Vagina (tissue), 2 donors: ENCODE results near the gene JUP. TPM values are rescaled to one million over a fixed set of nuclear protein-coding genes. Genes with fewer than 3 reads are reported as not detected.

Source experiments
- DNase-seq, 2 donors: peaks; one replicate each; pipeline ENCODE4 v3.0.0-alpha.2; 2017; ENCODE audit errors: extremely low spot score in 2 of 2
- H3K27ac ChIP-seq: fragments of 200-600 bp; sonication (generic); one replicate; pipeline ENCODE4 v1.5.1; 2019
- H3K27me3 ChIP-seq: fragments of 200-600 bp; sonication (generic); one replicate; pipeline ENCODE4 v1.5.1; 2019
- H3K36me3 ChIP-seq, 2 donors: fragments of 200-600 bp; sonication (generic); one replicate each; pipeline ENCODE4 v1.5.1; 2017 to 2019
- H3K4me1 ChIP-seq: fragments of 200-600 bp; sonication (generic); one replicate; pipeline ENCODE4 v1.5.1; 2019
- H3K4me3 ChIP-seq, 2 donors: fragments of 200-600 bp; sonication (generic); 1 replicate in 1 of 2; 2 replicates in 1 of 2; pipeline ENCODE4 v1.5.1; 2016 to 2019
- H3K9me3 ChIP-seq: fragments of 200-600 bp; sonication (generic); one replicate; pipeline ENCODE4 v1.5.1; 2019
- POLR2A ChIP-seq, 2 donors: fragments of 450-650 bp; IDR thresholded peaks; one replicate each; pipeline ENCODE4 v1.6.1; 2017; ENCODE audit warnings: antibody characterized with exemption in 2 of 2, mild to moderate bottlenecking in 2 of 2, moderate library complexity in 2 of 2
- POLR2AphosphoS5 ChIP-seq, 2 donors: sonication (generic); formaldehyde crosslinking; IDR thresholded peaks; one replicate each; pipeline ENCODE4 v1.9.0; 2017; ENCODE audit warnings: antibody characterized with exemption in 2 of 2, mild to moderate bottlenecking in 2 of 2, low read depth in 1 of 2; ENCODE audit not compliant: insufficient read depth in 1 of 2
- intact Hi-C: fragments of 100-400 bp; cut with DNase I; formaldehyde crosslinking; loops from one replicate; pipeline ENCODE4 v1.15.1; 2023
- total RNA-seq: library from RNA; depleted of rRNA; stranded (reverse); fragments of >200 nt; gene quantifications from one replicate; pipeline ENCODE4 v1.2.3, GENCODE V29; 2016
- TF ChIP-seq, protein P1 (sequence below), 3 experiments: fragments of 450-650 bp in 2 of 3; fragments of 200-600 bp in 1 of 3; sonication (generic) in 1 of 3; IDR thresholded peaks; one replicate each; pipeline ENCODE4 v1.5.1; 2017 to 2019; ENCODE audit warnings: antibody characterized with exemption in 3 of 3, mild to moderate bottlenecking in 2 of 3, moderate library complexity in 2 of 3

JUP gene
- total RNA-seq, 1 donor from 2014 or later = 589 TPM

DNA sequence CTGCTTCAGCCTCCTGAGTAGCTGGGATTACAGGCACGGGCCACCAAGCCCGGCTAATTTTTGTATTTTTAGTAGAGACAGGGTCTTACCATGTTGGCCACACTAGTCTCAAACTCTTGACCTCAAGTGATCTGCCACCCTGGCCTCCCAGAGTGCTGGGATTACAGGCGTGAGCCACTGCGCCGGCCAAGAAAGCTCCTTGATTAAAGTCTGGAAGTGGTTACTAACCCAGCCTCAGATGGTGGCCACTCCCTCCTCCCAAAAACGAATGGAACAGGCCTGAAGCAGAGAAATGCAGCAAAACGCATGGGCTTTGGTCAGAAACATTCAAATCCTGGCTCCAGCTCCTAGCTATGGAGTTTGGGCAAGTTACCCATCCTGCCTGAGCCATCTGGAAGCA, 37.6 kb upstream of the JUP start:
- TF ChIP-seq POLR2AphosphoS5 (IDR thresholded peaks at IDR 0.05; ENCODE audit: insufficient read depth in 1 of 2, low read depth in 1 of 2) (no peak), POLR2A (IDR thresholded peaks at IDR 0.05) (no peak)
- TF ChIP-seq, protein P1, sequence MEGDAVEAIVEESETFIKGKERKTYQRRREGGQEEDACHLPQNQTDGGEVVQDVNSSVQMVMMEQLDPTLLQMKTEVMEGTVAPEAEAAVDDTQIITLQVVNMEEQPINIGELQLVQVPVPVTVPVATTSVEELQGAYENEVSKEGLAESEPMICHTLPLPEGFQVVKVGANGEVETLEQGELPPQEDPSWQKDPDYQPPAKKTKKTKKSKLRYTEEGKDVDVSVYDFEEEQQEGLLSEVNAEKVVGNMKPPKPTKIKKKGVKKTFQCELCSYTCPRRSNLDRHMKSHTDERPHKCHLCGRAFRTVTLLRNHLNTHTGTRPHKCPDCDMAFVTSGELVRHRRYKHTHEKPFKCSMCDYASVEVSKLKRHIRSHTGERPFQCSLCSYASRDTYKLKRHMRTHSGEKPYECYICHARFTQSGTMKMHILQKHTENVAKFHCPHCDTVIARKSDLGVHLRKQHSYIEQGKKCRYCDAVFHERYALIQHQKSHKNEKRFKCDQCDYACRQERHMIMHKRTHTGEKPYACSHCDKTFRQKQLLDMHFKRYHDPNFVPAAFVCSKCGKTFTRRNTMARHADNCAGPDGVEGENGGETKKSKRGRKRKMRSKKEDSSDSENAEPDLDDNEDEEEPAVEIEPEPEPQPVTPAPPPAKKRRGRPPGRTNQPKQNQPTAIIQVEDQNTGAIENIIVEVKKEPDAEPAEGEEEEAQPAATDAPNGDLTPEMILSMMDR (IDR thresholded peaks at IDR 0.05) = no peak
- Histone ChIP-seq H3K27me3 (no peaks in the 10 kb centered on the region), H3K4me3 (no peak overlapping the region), H3K9me3 (no peaks in the 10 kb centered on the region), H3K4me1 (no peaks in the 10 kb centered on the region), H3K36me3 (peaks cover 0 to 29% of the 10 kb centered on the region in 2 donors), H3K27ac (no peak overlapping the region)
- intact Hi-C loops = no loop called here
- DNase-seq = no peak

- H3K4me3 ChIP-seq = no peak overlapping the region
- TF ChIP-seq POLR2AphosphoS5 (IDR thresholded peaks at IDR 0.05; ENCODE audit: insufficient read depth in 1 of 2, low read depth in 1 of 2) (no peak), POLR2A (IDR thresholded peaks at IDR 0.05) (no peak)
- TF ChIP-seq, protein P1 (IDR thresholded peaks at IDR 0.05) = no peak
- H3K27me3 ChIP-seq = no peaks in the 10 kb centered on the region
- no peak overlapping the region for H3K27ac ChIP-seq
- H3K9me3 ChIP-seq = no peaks in the 10 kb centered on the region
- peaks cover 0 to 24% of the 10 kb centered on the region in 2 donors for H3K36me3 ChIP-seq
- DNase-seq = no peak
- intact Hi-C loops = no loop called here
- H3K4me1 ChIP-seq = no peaks in the 10 kb centered on the region
Measured at GRCh38 chr17:41823580-41823979, 37.1 kb upstream of the JUP start.

DNA sequence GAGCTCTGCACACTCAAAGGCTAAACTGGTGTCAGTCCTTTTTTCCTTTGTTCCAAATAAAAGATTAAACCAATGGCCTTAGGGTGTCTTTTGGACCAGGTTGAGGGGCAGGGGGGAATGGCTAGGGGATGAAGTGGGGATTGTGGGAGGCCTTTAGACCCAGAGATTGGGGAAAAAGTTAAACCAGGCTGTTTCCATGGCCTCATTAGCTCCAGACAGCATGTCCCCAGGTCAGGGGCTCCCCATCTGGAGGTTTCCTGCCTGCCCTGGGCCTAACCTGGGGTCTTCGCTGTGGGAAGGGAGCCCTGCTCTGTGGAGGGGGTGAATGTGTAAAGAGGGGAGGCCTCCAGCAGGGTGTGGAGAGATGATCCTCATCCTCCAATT, 36.6 kb upstream of the JUP start:
- H3K4me3 ChIP-seq = no peak overlapping the region
- DNase-seq = no peak
- H3K9me3 ChIP-seq = no peaks in the 10 kb centered on the region
- no peak overlapping the region for H3K27ac ChIP-seq
- no peaks in the 10 kb centered on the region for H3K4me1 ChIP-seq
- TF ChIP-seq, protein P1 (IDR thresholded peaks at IDR 0.05) = no peak
- no peak for TF ChIP-seq POLR2A (IDR thresholded peaks at IDR 0.05)
- no peak for TF ChIP-seq POLR2AphosphoS5 (IDR thresholded peaks at IDR 0.05; ENCODE audit: insufficient read depth in 1 of 2, low read depth in 1 of 2)
- intact Hi-C loops = no loop called here
- peaks cover 0 to 20% of the 10 kb centered on the region in 2 donors for H3K36me3 ChIP-seq
- H3K27me3 ChIP-seq = no peaks in the 10 kb centered on the region

DNA sequence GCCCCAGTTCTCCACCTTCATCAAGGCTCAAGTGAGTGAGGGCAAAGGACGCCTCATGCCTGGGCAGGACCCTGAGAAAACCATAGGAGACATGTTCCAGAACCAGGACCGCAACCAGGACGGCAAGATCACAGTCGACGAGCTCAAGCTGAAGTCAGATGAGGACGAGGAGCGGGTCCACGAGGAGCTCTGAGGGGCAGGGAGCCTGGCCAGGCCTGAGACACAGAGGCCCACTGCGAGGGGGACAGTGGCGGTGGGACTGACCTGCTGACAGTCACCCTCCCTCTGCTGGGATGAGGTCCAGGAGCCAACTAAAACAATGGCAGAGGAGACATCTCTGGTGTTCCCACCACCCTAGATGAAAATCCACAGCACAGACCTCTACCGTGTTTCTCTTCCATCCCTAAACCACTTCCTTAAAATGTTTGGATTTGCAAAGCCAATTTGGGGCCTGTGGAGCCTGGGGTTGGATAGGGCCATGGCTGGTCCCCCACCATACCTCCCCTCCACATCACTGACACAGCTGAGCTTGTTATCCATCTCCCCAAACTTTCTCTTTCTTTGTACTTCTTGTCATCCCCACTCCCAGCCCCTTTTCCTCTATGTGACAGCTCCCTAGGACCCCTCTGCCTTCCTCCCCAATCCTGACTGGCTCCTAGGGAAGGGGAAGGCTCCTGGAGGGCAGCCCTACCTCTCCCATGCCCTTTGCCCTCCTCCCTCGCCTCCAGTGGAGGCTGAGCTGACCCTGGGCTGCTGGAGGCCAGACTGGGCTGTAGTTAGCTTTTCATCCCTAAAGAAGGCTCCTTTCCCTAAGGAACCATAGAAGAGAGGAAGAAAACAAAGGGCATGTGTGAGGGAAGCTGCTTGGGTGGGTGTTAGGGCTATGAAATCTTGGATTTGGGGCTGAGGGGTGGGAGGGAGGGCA, 36.0 kb upstream of the JUP start:
- intact Hi-C loops = no loop called here
- peaks cover 0 to 15% of the 10 kb centered on the region in 2 donors for H3K36me3 ChIP-seq
- TF ChIP-seq, protein P1 (IDR thresholded peaks at IDR 0.05) = no peak
- TF ChIP-seq POLR2A (IDR thresholded peaks at IDR 0.05) (no peak), POLR2AphosphoS5 (IDR thresholded peaks at IDR 0.05; ENCODE audit: insufficient read depth in 1 of 2, low read depth in 1 of 2) (no peak)
- H3K27ac ChIP-seq = no peak overlapping the region
- no peaks in the 10 kb centered on the region for H3K27me3 ChIP-seq
- no peak overlapping the region for H3K4me3 ChIP-seq
- no peaks in the 10 kb centered on the region for H3K4me1 ChIP-seq
- H3K9me3 ChIP-seq = no peaks in the 10 kb centered on the region
- DNase-seq = no peak

- TF ChIP-seq POLR2A (IDR thresholded peaks at IDR 0.05) (no peak), POLR2AphosphoS5 (IDR thresholded peaks at IDR 0.05; ENCODE audit: insufficient read depth in 1 of 2, low read depth in 1 of 2) (no peak)
- TF ChIP-seq, protein P1 (IDR thresholded peaks at IDR 0.05) = no peak
- Histone ChIP-seq H3K9me3 (no peaks in the 10 kb centered on the region), H3K27ac (no peak overlapping the region), H3K4me3 (no peak overlapping the region), H3K4me1 (no peaks in the 10 kb centered on the region), H3K36me3 (peaks cover 0 to 8% of the 10 kb centered on the region in 2 donors), H3K27me3 (no peaks in the 10 kb centered on the region)
- intact Hi-C loops = no loop called here
- no peak for DNase-seq
Measured at GRCh38 chr17:41821776-41822175, 35.3 kb upstream of the JUP start.
